AG09309 (cell line): Measurements from ENCODE around the gene MGAT5.

ENCODE experiments used
- DNase-seq: peaks from one replicate; pipeline ENCODE4 v3.0.0-alpha.2; 2010; ENCODE audit warnings: low read depth
- H3K4me3 ChIP-seq: 2 replicates; pipeline ENCODE4 v1.5.1; 2011; ENCODE audit warnings: mild to moderate bottlenecking, low read depth, low read length, moderate library complexity; ENCODE audit not compliant: control insufficient read depth
- TF ChIP-seq, protein P1 (sequence below): IDR thresholded peaks from 2 replicates; pipeline ENCODE4 v1.5.1; 2011; ENCODE audit warnings: mild to moderate bottlenecking, low read depth, low read length, inconsistent platforms; ENCODE audit not compliant: insufficient read depth, control insufficient read depth; ENCODE audit errors: missing control alignments

Gene MGAT5

DNA sequence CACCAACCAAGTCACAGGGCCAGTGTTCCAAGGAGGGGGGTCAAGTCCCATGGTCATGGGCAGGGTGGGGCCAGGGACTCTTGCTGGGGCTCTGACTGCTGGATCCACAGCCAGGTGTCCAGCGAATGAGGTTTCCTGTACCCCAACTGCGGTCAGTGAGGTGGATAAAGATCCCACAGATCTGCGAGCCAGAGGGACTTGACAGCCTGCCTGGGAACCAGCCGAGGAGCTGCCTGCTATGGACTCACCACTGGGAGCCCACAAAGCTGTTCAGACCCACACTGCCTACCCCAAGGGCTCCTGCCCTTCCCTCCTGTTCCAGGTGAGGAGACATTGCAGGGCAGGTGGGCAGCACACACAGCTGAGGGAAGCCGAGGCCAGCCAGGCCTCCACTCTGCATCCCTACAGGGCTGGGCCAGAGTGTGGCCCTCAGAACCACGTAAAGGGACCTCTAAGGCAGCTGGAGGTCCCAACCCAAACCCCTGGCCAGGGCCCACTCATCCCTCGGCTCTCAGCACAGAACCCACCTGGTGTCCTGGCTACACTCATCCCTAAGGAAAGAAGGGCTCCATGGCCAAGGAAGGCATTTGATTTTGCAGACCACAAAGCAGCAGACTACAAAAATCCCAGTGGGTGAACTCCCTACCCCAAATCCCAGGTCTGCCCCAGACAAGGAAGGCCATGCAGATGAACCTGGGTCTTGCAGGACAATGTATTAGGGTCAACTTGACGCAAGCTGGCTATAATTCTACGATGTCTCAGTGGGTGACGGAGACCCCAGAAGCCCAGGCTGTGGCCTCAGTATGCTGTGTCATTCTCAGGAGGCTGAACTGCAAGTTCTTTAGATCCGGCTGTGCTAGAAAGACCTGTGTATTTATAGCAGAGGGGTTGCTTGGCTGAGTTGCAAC, 209.2 kb downstream of the MGAT5 start:
- H3K4me3 ChIP-seq = no peak overlapping the region
- no peak for DNase-seq
- TF ChIP-seq, protein P1, sequence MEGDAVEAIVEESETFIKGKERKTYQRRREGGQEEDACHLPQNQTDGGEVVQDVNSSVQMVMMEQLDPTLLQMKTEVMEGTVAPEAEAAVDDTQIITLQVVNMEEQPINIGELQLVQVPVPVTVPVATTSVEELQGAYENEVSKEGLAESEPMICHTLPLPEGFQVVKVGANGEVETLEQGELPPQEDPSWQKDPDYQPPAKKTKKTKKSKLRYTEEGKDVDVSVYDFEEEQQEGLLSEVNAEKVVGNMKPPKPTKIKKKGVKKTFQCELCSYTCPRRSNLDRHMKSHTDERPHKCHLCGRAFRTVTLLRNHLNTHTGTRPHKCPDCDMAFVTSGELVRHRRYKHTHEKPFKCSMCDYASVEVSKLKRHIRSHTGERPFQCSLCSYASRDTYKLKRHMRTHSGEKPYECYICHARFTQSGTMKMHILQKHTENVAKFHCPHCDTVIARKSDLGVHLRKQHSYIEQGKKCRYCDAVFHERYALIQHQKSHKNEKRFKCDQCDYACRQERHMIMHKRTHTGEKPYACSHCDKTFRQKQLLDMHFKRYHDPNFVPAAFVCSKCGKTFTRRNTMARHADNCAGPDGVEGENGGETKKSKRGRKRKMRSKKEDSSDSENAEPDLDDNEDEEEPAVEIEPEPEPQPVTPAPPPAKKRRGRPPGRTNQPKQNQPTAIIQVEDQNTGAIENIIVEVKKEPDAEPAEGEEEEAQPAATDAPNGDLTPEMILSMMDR = no peak

DNA sequence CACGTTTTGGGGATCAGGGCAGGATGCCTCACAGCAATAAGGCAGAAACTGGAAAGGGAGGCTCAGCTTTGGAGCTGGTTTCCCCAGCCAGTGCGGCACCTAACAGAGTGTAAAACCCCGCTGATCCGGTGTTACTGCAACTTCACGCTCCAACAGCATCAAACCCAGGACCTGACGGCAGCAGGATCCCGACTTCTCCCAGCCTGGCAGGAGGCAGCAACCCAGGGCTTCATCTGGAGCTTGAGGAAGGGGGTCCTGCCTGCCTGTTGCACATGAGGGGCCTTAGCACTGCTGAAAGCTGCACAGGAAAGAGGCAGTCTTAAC, 209.8 kb downstream of the MGAT5 start:
- DNase-seq = no peak
- TF ChIP-seq, protein P1 = no peak
- no peak overlapping the region for H3K4me3 ChIP-seq

GRCh38 chr2:134465228-134466105, 211.6 kb downstream of the MGAT5 start:
- no peak for DNase-seq
- TF ChIP-seq, protein P1 = no peak
- no peak overlapping the region for H3K4me3 ChIP-seq

- TF ChIP-seq, protein P1 = no peak
- no peak for DNase-seq
- no peak overlapping the region for H3K4me3 ChIP-seq
Observed at GRCh38 chr2:134466141-134466540, 212.3 kb downstream of the MGAT5 start.

- DNase-seq = no peak
- no peak overlapping the region for H3K4me3 ChIP-seq
- TF ChIP-seq, protein P1 = no peak
Observed at GRCh38 chr2:134468164-134468563, 214.3 kb downstream of the MGAT5 start.

DNA sequence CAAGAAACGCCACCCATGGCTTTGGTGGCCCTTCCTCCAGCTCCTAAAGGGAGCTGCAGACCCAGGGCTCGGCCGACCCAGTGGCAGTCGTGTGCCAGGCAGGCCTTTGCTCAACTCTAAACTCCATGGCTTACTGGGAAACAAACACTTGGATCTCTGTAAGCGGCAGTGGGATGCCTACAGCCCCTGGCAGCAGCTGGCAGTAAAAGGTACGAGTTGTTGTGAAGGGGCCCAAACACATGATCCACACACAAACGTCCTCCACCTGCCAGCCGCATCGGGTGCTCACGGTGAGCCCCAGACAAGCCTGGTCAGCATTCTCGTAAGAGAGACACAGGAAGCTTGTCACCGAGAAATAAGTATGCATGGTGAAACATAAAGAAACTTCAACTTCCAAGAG, 214.9 kb downstream of the MGAT5 start:
- DNase-seq = no peak
- TF ChIP-seq, protein P1 = no peak
- H3K4me3 ChIP-seq = no peak overlapping the region
